A673 (cell line): ENCODE data around the gene VPS37B. TPM values are rescaled to one million over a fixed set of nuclear protein-coding genes. Genes with fewer than 3 reads are reported as not detected.

Experiments
- BruUV-seq: library from RNA; stranded (reverse); fragments of 400-500 nt; replicated peaks from 2 replicates; lab custom pipeline; 2021; lab: Mats Ljungman, UMichigan
- CTCF ChIA-PET: fragments of 300-600 bp; sonication (Branson Sonifier 250); formaldehyde crosslinking; loops from one replicate; lab custom pipeline; 2022; ENCODE audit warnings: antibody characterized with exemption; lab: Charles Lee
- POLR2A ChIA-PET: fragments of 300-600 bp; sonication (Branson Sonifier 250); formaldehyde crosslinking; loops from one replicate; lab custom pipeline; 2022; ENCODE audit warnings: antibody characterized with exemption; ENCODE audit not compliant: low non-redundant PET; lab: Charles Lee
- DNase-seq: peaks from one replicate; pipeline ENCODE4 v3.0.0-alpha.2; 2015; ENCODE audit warnings: low spot score
- H3K27ac ChIP-seq: fragments of 200-600 bp; sonication (generic); 2 replicates; pipeline ENCODE4 v1.5.1; 2016; ENCODE audit warnings: mixed run types, low read depth, mild to moderate bottlenecking, mixed read lengths, antibody characterized with exemption, low read length; ENCODE audit not compliant: poor library complexity, severe bottlenecking
- H3K27me3 ChIP-seq: fragments of 200-600 bp; sonication (generic); replicated peaks from 2 replicates; pipeline ENCODE4 v1.6.1; 2017; ENCODE audit warnings: mixed run types, low read depth, mild to moderate bottlenecking, mixed read lengths, antibody characterized with exemption, low read length; ENCODE audit not compliant: insufficient read depth, poor library complexity
- H3K36me3 ChIP-seq: fragments of 200-600 bp; sonication (generic); 2 replicates; pipeline ENCODE4 v1.6.1; 2016; ENCODE audit warnings: mixed run types, mild to moderate bottlenecking, mixed read lengths, antibody characterized with exemption, low read length; ENCODE audit not compliant: insufficient read depth, poor library complexity, severe bottlenecking
- H3K4me1 ChIP-seq: fragments of 200-600 bp; sonication (generic); 2 replicates; pipeline ENCODE4 v1.6.1; 2017; ENCODE audit warnings: mixed run types, mild to moderate bottlenecking, mixed read lengths, antibody characterized with exemption, low read length; ENCODE audit not compliant: insufficient read depth, poor library complexity, severe bottlenecking
- H3K4me3 ChIP-seq: fragments of 200-600 bp; sonication (generic); 2 replicates; pipeline ENCODE4 v1.5.1; 2016; ENCODE audit warnings: low read depth, mixed run types, mild to moderate bottlenecking, mixed read lengths, low read length; ENCODE audit not compliant: poor library complexity, severe bottlenecking
- H3K9me3 ChIP-seq: fragments of 200-600 bp; sonication (generic); 2 replicates; pipeline ENCODE4 v1.6.1; 2016; ENCODE audit warnings: mixed run types, low read depth, mild to moderate bottlenecking, mixed read lengths, antibody characterized with exemption, low read length; ENCODE audit not compliant: poor library complexity, severe bottlenecking
- EZH2 ChIP-seq: fragments of 200-600 bp; sonication (generic); IDR thresholded peaks from 2 replicates; pipeline ENCODE4 v1.6.1; 2017; ENCODE audit warnings: borderline replicate concordance, low read depth, mild to moderate bottlenecking, mixed read lengths, antibody characterized with exemption, low read length; ENCODE audit not compliant: poor library complexity, severe bottlenecking
- intact Hi-C: fragments of 100-400 bp; cut with micrococcal nuclease; formaldehyde crosslinking; loops from one replicate; pipeline ENCODE4 v1.10.0; 2022; ENCODE audit not compliant: unreplicated experiment
- total RNA-seq: library from RNA; stranded (reverse); gene quantifications from 2 replicates; pipeline ENCODE4 v1.2.3, GENCODE V29; 2021
- TF ChIP-seq, protein P1 (sequence below): fragments of 300-800, 200-600 bp; sonication (generic); conservative IDR thresholded peaks from 2 replicates; pipeline ENCODE4 v1.5.1; 2017; ENCODE audit warnings: low read depth, mild to moderate bottlenecking, antibody characterized with exemption, low read length, moderate library complexity, mixed read lengths

Gene VPS37B
- total RNA-seq, 1 experiment from 2014 or later: 34.4 TPM

DNA sequence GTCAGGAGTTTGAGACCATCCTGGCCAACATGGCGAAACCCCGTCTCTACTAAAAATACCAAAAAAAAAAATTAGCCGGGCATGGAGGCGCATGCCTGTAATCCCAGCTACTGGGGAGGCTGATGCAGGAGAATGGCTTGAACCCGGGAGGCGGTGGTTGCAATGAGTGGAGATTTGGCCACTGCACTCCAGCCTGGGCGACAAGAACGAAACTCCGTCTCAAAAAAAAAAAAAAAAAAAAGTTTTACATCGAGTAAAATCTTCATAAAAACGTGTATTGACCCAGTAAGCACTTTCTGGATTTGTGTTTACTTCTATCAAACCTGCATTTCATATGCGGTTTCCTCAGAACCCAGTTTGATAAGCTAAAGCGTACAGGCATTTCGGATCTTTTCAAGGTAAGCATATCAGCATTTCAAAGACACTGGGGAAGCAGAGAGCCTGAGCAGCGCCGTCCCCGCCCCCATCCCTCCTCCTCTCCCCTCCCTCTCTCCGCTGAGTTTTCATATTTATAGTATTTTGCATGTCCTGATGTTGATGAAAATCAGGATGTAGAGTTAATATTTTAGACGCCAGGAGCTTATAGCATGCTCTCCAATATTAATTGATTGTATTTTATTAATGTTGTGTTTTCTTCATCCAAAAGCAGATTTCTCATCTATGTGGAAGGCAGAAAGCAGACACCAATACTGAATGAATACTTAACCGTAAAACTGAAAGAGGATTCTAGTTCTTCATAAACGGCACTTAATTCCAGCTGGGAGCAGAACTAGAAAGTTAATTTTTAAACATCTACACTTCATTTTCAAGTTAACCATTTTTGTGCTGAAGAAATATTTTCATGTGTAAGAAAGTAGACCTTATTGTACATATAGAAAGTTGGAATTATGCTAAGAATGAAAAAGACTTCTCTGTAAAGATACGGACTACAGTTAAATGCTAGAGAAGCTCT lies 69.9 kb downstream of the VPS37B start:
- no peaks in the 10 kb centered on the region for H3K9me3 ChIP-seq
- DNase-seq: peak; percentile 36
- CTCF ChIA-PET: interaction anchor here (0.7 to 1.0 kb wide), 2 partner anchors 33 to 72 kb away, joined by 4 to 6 read pairs; no protein-coding TSS in a partner anchor
- TF ChIP-seq, protein P1, sequence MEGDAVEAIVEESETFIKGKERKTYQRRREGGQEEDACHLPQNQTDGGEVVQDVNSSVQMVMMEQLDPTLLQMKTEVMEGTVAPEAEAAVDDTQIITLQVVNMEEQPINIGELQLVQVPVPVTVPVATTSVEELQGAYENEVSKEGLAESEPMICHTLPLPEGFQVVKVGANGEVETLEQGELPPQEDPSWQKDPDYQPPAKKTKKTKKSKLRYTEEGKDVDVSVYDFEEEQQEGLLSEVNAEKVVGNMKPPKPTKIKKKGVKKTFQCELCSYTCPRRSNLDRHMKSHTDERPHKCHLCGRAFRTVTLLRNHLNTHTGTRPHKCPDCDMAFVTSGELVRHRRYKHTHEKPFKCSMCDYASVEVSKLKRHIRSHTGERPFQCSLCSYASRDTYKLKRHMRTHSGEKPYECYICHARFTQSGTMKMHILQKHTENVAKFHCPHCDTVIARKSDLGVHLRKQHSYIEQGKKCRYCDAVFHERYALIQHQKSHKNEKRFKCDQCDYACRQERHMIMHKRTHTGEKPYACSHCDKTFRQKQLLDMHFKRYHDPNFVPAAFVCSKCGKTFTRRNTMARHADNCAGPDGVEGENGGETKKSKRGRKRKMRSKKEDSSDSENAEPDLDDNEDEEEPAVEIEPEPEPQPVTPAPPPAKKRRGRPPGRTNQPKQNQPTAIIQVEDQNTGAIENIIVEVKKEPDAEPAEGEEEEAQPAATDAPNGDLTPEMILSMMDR: no peak
- TF ChIP-seq EZH2: no peak
- no peaks in the 10 kb centered on the region for H3K36me3 ChIP-seq
- no peak overlapping the region for H3K27ac ChIP-seq
- no TSS peak for BruUV-seq
- H3K4me1 ChIP-seq: peaks cover 7% of the 10 kb centered on the region
- POLR2A ChIA-PET: interaction anchor here (0.7 kb wide), 1 partner anchor 42 kb away, joined by 7 read pairs; no protein-coding TSS in a partner anchor
- H3K27me3 ChIP-seq: no peaks in the 10 kb centered on the region
- H3K4me3 ChIP-seq: peak overlapping the region; percentile 48
- intact Hi-C loops: no loop called here

DNA sequence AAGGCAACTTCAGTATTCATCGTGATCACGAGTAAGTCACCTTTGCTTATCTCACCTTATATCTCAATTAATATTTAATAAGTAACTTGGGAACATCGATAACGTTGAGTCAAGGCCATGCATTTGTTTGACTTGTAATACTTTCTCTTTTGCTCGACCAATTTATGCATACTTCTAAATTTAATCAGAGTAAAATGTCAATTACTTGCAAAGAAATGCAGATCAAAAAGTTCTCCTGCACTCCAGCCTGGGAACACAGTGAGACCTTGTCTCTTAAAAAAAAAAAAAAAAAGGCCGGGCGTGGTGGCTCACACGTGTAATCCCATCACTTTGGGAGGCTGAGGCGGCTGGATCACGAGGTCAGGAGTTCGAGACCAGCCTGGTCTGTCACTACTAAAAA lies 72.5 kb downstream of the VPS37B start:
- Histone ChIP-seq H3K27ac (no peak overlapping the region), H3K9me3 (no peaks in the 10 kb centered on the region), H3K4me3 (no peak overlapping the region), H3K27me3 (no peaks in the 10 kb centered on the region), H3K4me1 (peaks cover 7% of the 10 kb centered on the region), H3K36me3 (no peaks in the 10 kb centered on the region)
- intact Hi-C loops: no loop called here
- TF ChIP-seq EZH2: no peak
- TF ChIP-seq, protein P1: no peak
- BruUV-seq: no TSS peak
- no peak for DNase-seq
- ChIA-PET CTCF (no interaction called here), POLR2A (no interaction called here)

DNA sequence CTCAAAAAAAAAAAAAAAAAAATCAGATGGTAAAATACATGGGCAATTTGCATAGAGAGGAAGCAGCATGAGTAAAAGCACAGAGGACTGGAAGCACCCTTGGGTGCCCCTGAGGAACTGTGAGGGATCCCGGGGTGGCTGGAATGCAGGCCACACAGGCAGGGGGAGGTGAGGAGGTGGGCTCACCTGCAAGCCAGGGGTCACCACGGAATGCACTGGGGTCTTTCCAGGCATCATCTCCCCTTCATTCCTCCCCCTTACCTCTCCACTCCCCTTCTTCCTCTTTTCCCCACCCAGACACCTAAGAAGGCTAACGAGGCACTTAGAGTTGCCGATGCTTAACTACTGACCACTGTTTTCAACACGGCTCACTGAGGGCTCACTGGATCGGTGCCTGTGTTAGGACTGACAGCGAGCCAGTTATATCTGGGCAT lies 75.1 kb downstream of the VPS37B start:
- DNase-seq: no peak
- Histone ChIP-seq H3K4me3 (no peak overlapping the region), H3K27ac (no peak overlapping the region), H3K9me3 (no peaks in the 10 kb centered on the region), H3K4me1 (no peaks in the 10 kb centered on the region), H3K27me3 (no peaks in the 10 kb centered on the region), H3K36me3 (no peaks in the 10 kb centered on the region)
- TF ChIP-seq, protein P1: no peak
- TF ChIP-seq EZH2: no peak
- intact Hi-C loops: no loop called here
- BruUV-seq: no TSS peak
- ChIA-PET CTCF (no interaction called here), POLR2A (no interaction called here)
